Inferior parietal cortex (tissue), 1 donor: ENCODE data around the gene SOS1.
"Not testable (repeated sequence)": the region's sequence is repeated elsewhere in the genome, so short reads cannot be mapped to it uniquely, and the experiment has no call there.

Experiments used
- DNase-seq: peaks from one replicate; pipeline ENCODE4 v3.0.0-alpha.2; 2016; ENCODE audit errors: extremely low spot score

SOS1 gene

GRCh38 chr2:38973266-38973665 lies 147.6 kb downstream of the SOS1 start:
- DNase-seq, result no peak

- DNase-seq, result no peak
These were observed 149.5 kb downstream of the SOS1 start for GRCh38 chr2:38971377-38971776.

- DNase-seq, result no peak
These were observed 152.8 kb downstream of the SOS1 start for GRCh38 chr2:38968021-38968420.

GRCh38 chr2:38966678-38967077 lies 154.2 kb downstream of the SOS1 start:
- DNase-seq, result no peak

GRCh38 chr2:38966006-38966405 lies 154.8 kb downstream of the SOS1 start:
- no peak for DNase-seq

- no peak for DNase-seq
These were observed 160.1 kb downstream of the SOS1 start for GRCh38 chr2:38960609-38961320.

- DNase-seq, result no peak
These were observed 160.8 kb downstream of the SOS1 start for GRCh38 chr2:38959938-38960608.

GRCh38 chr2:38959466-38959865 lies 161.4 kb downstream of the SOS1 start:
- no peak for DNase-seq

- DNase-seq, result no peak
These were observed 162.9 kb downstream of the SOS1 start for GRCh38 chr2:38957972-38958371.

GRCh38 chr2:38951766-38952165 lies 169.1 kb downstream of the SOS1 start:
- no peak for DNase-seq

GRCh38 chr2:38948995-38949394 lies 171.9 kb downstream of the SOS1 start:
- no peak for DNase-seq

GRCh38 chr2:38948387-38948882 lies 172.4 kb downstream of the SOS1 start:
- DNase-seq, result no peak

- peak; percentile 77 for DNase-seq
These were observed 173.3 kb downstream of the SOS1 start for GRCh38 chr2:38947241-38948239.

- no peak for DNase-seq
These were observed 174.9 kb downstream of the SOS1 start for GRCh38 chr2:38945911-38946310.

GRCh38 chr2:38945372-38945771 lies 175.5 kb downstream of the SOS1 start:
- DNase-seq, result no peak

- no peak for DNase-seq
These were observed 177.1 kb downstream of the SOS1 start for GRCh38 chr2:38943784-38944183.

- no peak for DNase-seq
These were observed 180.1 kb downstream of the SOS1 start for GRCh38 chr2:38940746-38941145.

- no peak for DNase-seq
These were observed 183.3 kb downstream of the SOS1 start for GRCh38 chr2:38937548-38937947.

- DNase-seq, result not testable (repeated sequence)
These were observed 184.3 kb downstream of the SOS1 start for GRCh38 chr2:38936516-38936915.

- DNase-seq, result no peak
These were observed 185.2 kb downstream of the SOS1 start for GRCh38 chr2:38935568-38936172.

GRCh38 chr2:38934742-38935141 lies 186.1 kb downstream of the SOS1 start:
- no peak for DNase-seq

- no peak for DNase-seq
These were observed 187.2 kb downstream of the SOS1 start for GRCh38 chr2:38933653-38934052.
